HG03175 (cell line): ENCODE data around the gene STAT3.
A peak's percentile ranks its signal among the peaks of the same experiment; 100 is the strongest.
"Not testable (repeated sequence)": the region's sequence is repeated elsewhere in the genome, so short reads cannot be mapped to it uniquely, and the experiment has no call there.

Source experiments
- ATAC-seq: cut with Tn5 transposase; IDR thresholded peaks from one replicate; pipeline ENCODE4 v1.9.1; 2021; ENCODE audit warnings: mild to moderate bottlenecking, moderate library complexity; ENCODE audit not compliant: unreplicated experiment

Gene STAT3

GRCh38 chr17:42388381-42389134 lies at the start of gene STAT3:
Gene STAT3, minus strand, starts transcription at chr17:42388442. Its CDS starts 39,926 bp downstream, at chr17:42348516.
- peak; percentile 91 for ATAC-seq

- no peak for ATAC-seq
Observed at GRCh38 chr17:42436391-42436790, 48.1 kb upstream of the STAT3 start.

- ATAC-seq, result no peak
Observed at GRCh38 chr17:42431758-42432161, 43.5 kb upstream of the STAT3 start.

- no peak for ATAC-seq
Observed at GRCh38 chr17:42429726-42430447, 41.6 kb upstream of the STAT3 start.

GRCh38 chr17:42428141-42428944 lies 40.1 kb upstream of the STAT3 start:
- no peak for ATAC-seq

- ATAC-seq, result no peak
Observed at GRCh38 chr17:42424991-42425610, 36.9 kb upstream of the STAT3 start.

GRCh38 chr17:42423766-42424165 lies 35.5 kb upstream of the STAT3 start:
- ATAC-seq, result no peak

- ATAC-seq, result no peak
Observed at GRCh38 chr17:42422958-42423712, 34.9 kb upstream of the STAT3 start, which contains the start of gene CAVIN1. Gene CAVIN1, minus strand, starts transcription at chr17:42423256. Its CDS starts 159 bp downstream, at chr17:42423097.

GRCh38 chr17:42422412-42422957 lies 34.2 kb upstream of the STAT3 start:
- ATAC-seq, result no peak

- ATAC-seq, result no peak
Observed at GRCh38 chr17:42421507-42422338, 33.5 kb upstream of the STAT3 start.

- no peak for ATAC-seq
Observed at GRCh38 chr17:42421136-42421506, 32.9 kb upstream of the STAT3 start.

- ATAC-seq, result not testable (repeated sequence)
Observed at GRCh38 chr17:42417981-42418380, 29.7 kb upstream of the STAT3 start.

GRCh38 chr17:42414704-42415409 lies 26.6 kb upstream of the STAT3 start:
- ATAC-seq, result no peak

- ATAC-seq, result no peak
Observed at GRCh38 chr17:42413464-42414040, 25.3 kb upstream of the STAT3 start.

- no peak for ATAC-seq
Observed at GRCh38 chr17:42411905-42412679, 23.9 kb upstream of the STAT3 start.

GRCh38 chr17:42411361-42411760 lies 23.1 kb upstream of the STAT3 start:
- no peak for ATAC-seq

GRCh38 chr17:42410319-42410685 lies 22.1 kb upstream of the STAT3 start:
- ATAC-seq, result no peak
